NCI-H69 (cell line): ENCODE data around the gene CPED1.
A peak's percentile ranks its signal among the peaks of the same experiment; 100 is the strongest.
"Not testable (repeated sequence)": the region's sequence is repeated elsewhere in the genome, so short reads cannot be mapped to it uniquely, and the experiment has no call there.

Experiments
- DNase-seq: peaks from one replicate; lab custom pipeline; 2025; lab: John Stamatoyannopoulos, UW

CPED1 gene

GRCh38 chr7:120996333-120996987, 7.9 kb downstream of the CPED1 start:
- peak; percentile 71 for DNase-seq

GRCh38 chr7:120996988-120997345, 8.5 kb downstream of the CPED1 start:
- DNase-seq: no peak

GRCh38 chr7:120997882-120998474, 9.5 kb downstream of the CPED1 start:
- DNase-seq: no peak

- no peak for DNase-seq
Observed at GRCh38 chr7:120998520-120998919, 10.0 kb downstream of the CPED1 start.

- DNase-seq: no peak
Observed at GRCh38 chr7:120998996-120999565, 10.6 kb downstream of the CPED1 start.

GRCh38 chr7:121000081-121000983, 11.8 kb downstream of the CPED1 start:
- DNase-seq: no peak

GRCh38 chr7:121001234-121001906, 12.9 kb downstream of the CPED1 start:
- no peak for DNase-seq

- peak; percentile 20 for DNase-seq
Observed at GRCh38 chr7:121002048-121002756, 13.7 kb downstream of the CPED1 start.

- peak; percentile 36 for DNase-seq
Observed at GRCh38 chr7:121002757-121003200, 14.3 kb downstream of the CPED1 start.

- DNase-seq: peak; percentile 23
Observed at GRCh38 chr7:121003986-121004685, 15.6 kb downstream of the CPED1 start.

GRCh38 chr7:121005058-121005457, 16.5 kb downstream of the CPED1 start:
- not testable (repeated sequence) for DNase-seq

- no peak for DNase-seq
Observed at GRCh38 chr7:121005996-121006584, 17.6 kb downstream of the CPED1 start.

- no peak for DNase-seq
Observed at GRCh38 chr7:121006711-121007315, 18.3 kb downstream of the CPED1 start.

GRCh38 chr7:121008816-121009215, 20.3 kb downstream of the CPED1 start:
- DNase-seq: no peak

GRCh38 chr7:121011401-121011800, 22.9 kb downstream of the CPED1 start:
- no peak for DNase-seq

GRCh38 chr7:121012170-121012874, 23.8 kb downstream of the CPED1 start:
- DNase-seq: no peak

- peak; percentile 23 for DNase-seq
Observed at GRCh38 chr7:121012919-121013318, 24.4 kb downstream of the CPED1 start.

- DNase-seq: no peak
Observed at GRCh38 chr7:121015560-121015959, 27.0 kb downstream of the CPED1 start.

GRCh38 chr7:121016966-121017365, 28.5 kb downstream of the CPED1 start:
- DNase-seq: no peak
